ENCODE measurements around the gene SLC6A11.

The SLC6A11 gene

GRCh38 chr3:10981961-10982360, 165.9 kb downstream of the SLC6A11 start:
- DNase-seq, result no peak
- no peak for ATAC-seq

DNA sequence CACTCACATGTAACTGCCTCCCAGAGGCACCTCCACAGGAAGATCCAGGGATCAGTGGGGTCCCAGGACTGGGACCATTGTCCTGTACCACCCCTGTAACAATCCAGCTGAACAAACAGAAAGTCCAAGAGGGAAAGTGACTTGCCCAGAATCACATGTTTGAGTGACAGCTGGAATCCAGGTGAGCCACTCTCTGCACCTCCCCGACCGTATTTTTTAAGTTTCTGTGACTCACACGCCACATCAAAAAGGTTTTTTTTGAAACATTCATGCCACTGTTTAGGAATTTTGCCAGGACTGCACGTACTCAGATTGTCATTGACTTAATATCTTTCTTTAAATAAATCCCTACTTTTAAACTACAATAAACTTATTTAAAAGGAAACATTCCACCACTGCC, 166.8 kb downstream of the SLC6A11 start:
- DNase-seq (no peak), ATAC-seq (no peak)

- ATAC-seq, result no peak
- DNase-seq, result peak; percentile 10
Measured at GRCh38 chr3:10983219-10983916, 167.3 kb downstream of the SLC6A11 start.

DNA sequence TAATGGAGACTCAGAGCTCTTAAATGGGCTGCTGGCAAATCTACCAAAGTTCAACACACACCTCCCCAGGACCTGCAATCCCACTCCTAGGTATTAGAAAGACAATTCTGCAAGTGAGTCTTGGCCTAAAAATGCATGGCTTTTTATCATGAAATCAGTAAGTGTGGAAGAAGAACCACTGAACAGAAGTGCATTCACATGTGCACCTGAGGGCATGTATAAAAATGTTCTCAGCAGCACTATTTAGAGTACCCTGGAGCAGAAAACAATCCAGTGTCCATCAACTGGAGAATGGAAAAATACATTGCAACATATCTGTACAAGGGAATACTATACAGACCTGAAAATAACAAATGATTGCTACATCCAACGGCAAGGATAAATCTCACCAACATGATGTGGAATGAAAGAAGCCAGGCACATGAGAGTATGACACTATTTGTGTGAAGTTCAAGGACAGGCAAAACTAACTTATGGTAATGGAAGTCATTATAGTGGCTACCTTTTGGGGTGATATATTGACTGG, 168.4 kb downstream of the SLC6A11 start:
- ATAC-seq (no peak), DNase-seq (no peak)

- ATAC-seq (no peak), DNase-seq (no peak)
Measured at GRCh38 chr3:10985181-10985580, 169.2 kb downstream of the SLC6A11 start.

- no peak for DNase-seq
- ATAC-seq, result no peak
Measured at GRCh38 chr3:10986592-10986991, 170.6 kb downstream of the SLC6A11 start.

- DNase-seq (no peak), ATAC-seq (no peak)
Measured at GRCh38 chr3:10988001-10988665, 172.1 kb downstream of the SLC6A11 start.

DNA sequence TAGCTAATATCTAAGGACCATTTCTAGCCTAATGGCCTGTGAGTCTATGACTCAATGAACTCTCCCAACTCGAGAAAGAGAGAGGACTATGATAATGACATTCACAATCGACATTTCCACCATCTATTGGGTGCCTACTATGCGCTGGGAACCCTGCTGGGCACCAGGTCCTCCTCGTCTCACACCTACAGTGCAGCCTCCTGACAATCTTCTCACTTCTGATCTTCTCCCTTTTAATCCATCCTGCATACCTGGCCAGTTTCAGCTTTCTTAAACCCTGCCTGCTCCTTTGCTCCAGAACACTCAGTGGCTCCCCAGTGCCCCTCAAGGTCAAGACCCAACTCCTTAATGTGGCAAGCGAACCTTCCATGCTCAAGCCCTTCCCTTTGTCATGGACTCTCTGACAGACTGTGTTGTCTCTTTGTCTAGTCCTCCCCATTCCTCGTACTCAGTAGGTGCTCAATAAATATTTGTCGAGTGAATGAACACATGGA, 173.0 kb downstream of the SLC6A11 start:
- ATAC-seq (no peak), DNase-seq (no peak)

All from stimulated activated naive CD8-positive, alpha-beta T cell treated with anti-CD3 and anti-CD28 coated beads, Interleukin-15, Interleukin-2, amounts not matched to agents 100 U/mL and 50 U/mL, for 24 hours (primary cell).